Fibroblast of mammary gland (primary cell): ENCODE data around the gene PZP.
"Not testable (repeated sequence)": the region's sequence is repeated elsewhere in the genome, so short reads cannot be mapped to it uniquely, and the experiment has no call there.

ENCODE experiments used
- DNase-seq: peaks from one replicate; pipeline ENCODE4 v3.0.0-alpha.2; 2010; ENCODE audit warnings: low read depth
- H3K4me3 ChIP-seq: 2 replicates; pipeline ENCODE4 v1.5.1; 2011; ENCODE audit warnings: low read depth, mild to moderate bottlenecking, low read length, moderate library complexity; ENCODE audit not compliant: control insufficient read depth
- CTCF ChIP-seq: conservative IDR thresholded peaks from 2 replicates; pipeline ENCODE4 v1.5.1; 2011; ENCODE audit warnings: low read depth, low read length, inconsistent platforms; ENCODE audit not compliant: control insufficient read depth, insufficient read depth

Gene PZP

GRCh38 chr12:9143137-9143536 lies 65.1 kb downstream of the PZP start:
- no peak for TF ChIP-seq CTCF
- no peak overlapping the region for H3K4me3 ChIP-seq
- no peak for DNase-seq

GRCh38 chr12:9139588-9140290 lies 68.5 kb downstream of the PZP start:
- DNase-seq: not testable (repeated sequence)

GRCh38 chr12:9135903-9136310 lies 72.3 kb downstream of the PZP start:
- DNase-seq: no peak
- no peak for TF ChIP-seq CTCF
- H3K4me3 ChIP-seq: no peak overlapping the region

More at GRCh38 chr12:9139588-9140290, 68.5 kb downstream of the PZP start:
- H3K4me3 ChIP-seq: not testable (repeated sequence)

DNA sequence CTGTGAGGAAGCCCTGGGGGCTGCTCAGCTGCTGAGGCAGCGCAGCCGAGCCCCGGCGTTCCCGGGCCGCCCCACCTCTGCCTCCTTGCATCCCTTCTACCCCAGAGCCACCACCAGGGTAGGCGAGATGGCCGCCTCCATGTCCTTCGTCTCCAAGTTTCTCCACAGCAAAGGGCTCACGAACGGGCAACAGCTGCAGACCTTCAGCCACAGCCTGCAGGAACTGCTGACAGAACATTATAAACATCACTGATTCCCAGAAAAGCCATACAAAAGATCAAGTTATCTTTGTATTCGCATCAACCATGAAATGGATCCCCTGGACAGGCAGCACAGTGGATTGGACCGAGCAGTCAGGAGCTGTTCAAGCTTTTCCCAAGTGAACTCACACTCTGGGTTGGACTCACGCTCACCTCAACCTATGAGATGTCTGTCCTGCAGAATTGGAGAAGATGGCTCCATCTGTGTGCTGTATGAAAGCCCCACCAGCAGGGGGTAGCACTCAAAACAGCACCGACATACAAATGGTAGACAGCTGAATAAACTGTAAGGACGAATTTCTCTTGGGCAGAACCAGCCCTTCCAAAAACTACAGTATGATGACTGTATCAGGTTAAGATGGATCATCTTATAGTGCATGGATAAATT lies 73.1 kb downstream of the PZP start:
- peak; percentile 12 for TF ChIP-seq CTCF
- H3K4me3 ChIP-seq: no peak overlapping the region
- DNase-seq: no peak

- no peak overlapping the region for H3K4me3 ChIP-seq
- no peak for TF ChIP-seq CTCF
- peak; percentile 23 for DNase-seq
Observed at GRCh38 chr12:9133216-9133916, 74.8 kb downstream of the PZP start.

DNA sequence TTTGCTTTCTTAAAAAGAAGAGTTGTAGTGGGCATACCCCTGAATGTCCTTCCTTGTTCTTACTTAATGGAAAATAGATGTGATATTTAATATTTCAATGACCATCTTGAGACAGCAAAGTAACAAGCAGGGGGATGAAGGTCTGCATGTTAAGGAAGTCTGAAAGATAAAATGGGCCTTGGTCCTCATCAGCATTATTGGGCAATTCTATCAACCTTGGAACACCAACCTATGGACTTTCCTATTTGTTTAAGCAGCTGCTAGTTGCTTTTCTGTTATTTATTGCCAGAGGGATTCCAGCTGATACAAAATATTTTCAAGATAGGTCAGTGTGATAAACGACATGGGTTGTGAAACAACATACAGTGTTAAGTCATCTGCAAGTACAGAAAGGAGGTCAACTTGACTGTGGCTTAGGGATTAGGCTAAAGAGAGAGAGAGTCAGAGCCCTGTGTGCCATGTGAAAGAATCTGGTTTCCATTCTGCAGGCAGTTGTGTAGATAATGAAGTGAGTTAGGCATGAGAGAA lies 76.1 kb downstream of the PZP start:
- DNase-seq: peak; percentile 35
- no peak overlapping the region for H3K4me3 ChIP-seq
- no peak for TF ChIP-seq CTCF

GRCh38 chr12:9130244-9130643 lies 78.0 kb downstream of the PZP start:
- no peak for TF ChIP-seq CTCF
- no peak for DNase-seq
- no peak overlapping the region for H3K4me3 ChIP-seq
